ENCODE measurements around the gene GTF3C2. TPM values are rescaled to one million over a fixed set of nuclear protein-coding genes. Genes with fewer than 3 reads are reported as not detected.

Gene GTF3C2
- total and polyA plus RNA-seq, 9 of the 15 experiments (the other 6 are each of a cell fraction or from before 2014, with no cell fraction given), result 35.5 to 96.8 (median 53.0) TPM

DNA sequence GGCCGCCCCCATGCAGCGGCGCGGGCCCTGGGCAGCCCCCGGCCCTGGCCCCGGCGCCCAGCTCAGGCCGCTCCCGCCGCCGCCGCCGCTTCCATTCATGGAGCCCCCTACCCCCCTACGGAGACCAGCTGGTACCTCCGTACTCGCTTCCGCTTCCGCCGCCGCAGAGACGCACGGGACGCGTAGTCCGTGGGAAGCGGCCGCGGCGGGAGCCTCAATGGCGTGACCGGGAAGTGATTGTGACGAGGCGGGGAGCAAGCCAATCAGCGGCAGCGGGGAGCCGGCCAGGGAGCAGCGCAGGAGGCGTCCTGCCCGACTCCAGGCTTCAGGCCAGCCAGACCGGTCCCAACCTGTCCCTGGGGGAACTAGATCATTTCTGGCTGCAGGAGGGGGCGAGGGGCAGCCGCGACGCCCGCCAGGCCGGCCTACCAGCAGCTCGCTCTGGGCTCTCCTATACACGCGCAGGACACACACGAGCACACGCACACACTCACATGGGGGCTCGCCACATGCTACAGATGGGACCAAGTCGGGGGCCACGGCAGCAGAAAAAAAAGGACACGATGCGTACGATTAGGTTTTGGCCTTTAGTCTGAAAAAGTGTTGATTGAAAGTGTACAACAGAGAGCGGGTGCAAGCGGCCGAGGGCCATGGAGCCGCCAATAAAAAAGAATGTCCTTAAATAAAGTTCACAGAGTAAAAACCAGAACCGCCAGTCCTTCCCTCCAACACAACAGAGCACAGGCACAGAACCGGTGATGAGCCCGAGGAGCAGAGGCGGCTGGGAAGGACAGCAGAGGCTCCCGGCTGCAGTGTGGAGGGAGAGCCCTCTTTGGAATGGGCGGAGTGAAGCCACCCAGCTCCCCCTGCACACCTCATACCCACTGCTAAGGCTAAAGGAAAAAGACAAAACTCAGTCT is 24.3 kb upstream of the GTF3C2 start, which contains the start of gene ZNF513 (continued):
- TF ChIP-seq FOXP1 (CRISPR knock-in tag; IDR thresholded peaks at IDR 0.05) (no peak), HCFC1 (IDR thresholded peaks at IDR 0.05; ENCODE audit: low read depth, low read length) (peak; percentile 94), RAD51 (IDR thresholded peaks at IDR 0.05; ENCODE audit: borderline replicate concordance, low read depth) (no peak), ZNF785 (CRISPR knock-in tag; IDR thresholded peaks at IDR 0.05) (no peak), ZNF133 (CRISPR knock-in tag; IDR thresholded peaks at IDR 0.05) (no peak), ZNF124 (CRISPR knock-in tag; IDR thresholded peaks at IDR 0.05) (no peak), ZNF12 (CRISPR knock-in tag; IDR thresholded peaks at IDR 0.05) (no peak), ZNF445 (CRISPR knock-in tag; IDR thresholded peaks at IDR 0.05; ENCODE audit: low read depth) (0 out of 2 replicates have a peak, but pooled peaks have one; percentile 53), ADNP (tag; IDR thresholded peaks at IDR 0.05) (no peak), HMGN3 (IDR thresholded peaks at IDR 0.05; ENCODE audit: borderline replicate concordance, extremely low read depth, insufficient read length, low read depth, low read length) (peak; percentile 53), TCF7 (IDR thresholded peaks at IDR 0.05; ENCODE audit: borderline replicate concordance) (no peak), SMARCE1 (IDR thresholded peaks at IDR 0.05) (no peak), ZNF41 (CRISPR knock-in tag; conservative IDR thresholded peaks at IDR 0.05) (no peak), ZNF436 (CRISPR knock-in tag; IDR thresholded peaks at IDR 0.05) (no peak), ZNF316 (IDR thresholded peaks at IDR 0.05) (no peak), ZNF764 (CRISPR knock-in tag; IDR thresholded peaks at IDR 0.05; ENCODE audit: low read depth) (no peak), MXI1 (IDR thresholded peaks at IDR 0.05; ENCODE audit: low read depth, low read length) (0 out of 2 replicates have a peak, but pooled peaks have one; percentile 18), DNMT1 (IDR thresholded peaks at IDR 0.05) (no peak), SMARCB1 (IDR thresholded peaks at IDR 0.05; ENCODE audit: insufficient read length, low read depth) (no peak), ZNF217 (CRISPR knock-in tag; IDR thresholded peaks at IDR 0.05) (no peak), CSDE1 (IDR thresholded peaks at IDR 0.05) (no peak), ZNF695 (CRISPR knock-in tag; IDR thresholded peaks at IDR 0.05) (no peak), NFIC (IDR thresholded peaks at IDR 0.05) (peak; percentile 70)
- TF ChIP-seq, protein P1, sequence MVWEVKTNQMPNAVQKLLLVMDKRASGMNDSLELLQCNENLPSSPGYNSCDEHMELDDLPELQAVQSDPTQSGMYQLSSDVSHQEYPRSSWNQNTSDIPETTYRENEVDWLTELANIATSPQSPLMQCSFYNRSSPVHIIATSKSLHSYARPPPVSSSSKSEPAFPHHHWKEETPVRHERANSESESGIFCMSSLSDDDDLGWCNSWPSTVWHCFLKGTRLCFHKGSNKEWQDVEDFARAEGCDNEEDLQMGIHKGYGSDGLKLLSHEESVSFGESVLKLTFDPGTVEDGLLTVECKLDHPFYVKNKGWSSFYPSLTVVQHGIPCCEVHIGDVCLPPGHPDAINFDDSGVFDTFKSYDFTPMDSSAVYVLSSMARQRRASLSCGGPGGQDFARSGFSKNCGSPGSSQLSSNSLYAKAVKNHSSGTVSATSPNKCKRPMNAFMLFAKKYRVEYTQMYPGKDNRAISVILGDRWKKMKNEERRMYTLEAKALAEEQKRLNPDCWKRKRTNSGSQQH (CRISPR knock-in tag; IDR thresholded peaks at IDR 0.05), result 0 out of 2 replicates have a peak, but pooled peaks have one; percentile 59
- TF ChIP-seq, protein P2, sequence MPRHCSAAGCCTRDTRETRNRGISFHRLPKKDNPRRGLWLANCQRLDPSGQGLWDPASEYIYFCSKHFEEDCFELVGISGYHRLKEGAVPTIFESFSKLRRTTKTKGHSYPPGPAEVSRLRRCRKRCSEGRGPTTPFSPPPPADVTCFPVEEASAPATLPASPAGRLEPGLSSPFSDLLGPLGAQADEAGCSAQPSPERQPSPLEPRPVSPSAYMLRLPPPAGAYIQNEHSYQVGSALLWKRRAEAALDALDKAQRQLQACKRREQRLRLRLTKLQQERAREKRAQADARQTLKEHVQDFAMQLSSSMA (CRISPR knock-in tag; IDR thresholded peaks at IDR 0.05), result no peak
- TF ChIP-seq, protein P3, sequence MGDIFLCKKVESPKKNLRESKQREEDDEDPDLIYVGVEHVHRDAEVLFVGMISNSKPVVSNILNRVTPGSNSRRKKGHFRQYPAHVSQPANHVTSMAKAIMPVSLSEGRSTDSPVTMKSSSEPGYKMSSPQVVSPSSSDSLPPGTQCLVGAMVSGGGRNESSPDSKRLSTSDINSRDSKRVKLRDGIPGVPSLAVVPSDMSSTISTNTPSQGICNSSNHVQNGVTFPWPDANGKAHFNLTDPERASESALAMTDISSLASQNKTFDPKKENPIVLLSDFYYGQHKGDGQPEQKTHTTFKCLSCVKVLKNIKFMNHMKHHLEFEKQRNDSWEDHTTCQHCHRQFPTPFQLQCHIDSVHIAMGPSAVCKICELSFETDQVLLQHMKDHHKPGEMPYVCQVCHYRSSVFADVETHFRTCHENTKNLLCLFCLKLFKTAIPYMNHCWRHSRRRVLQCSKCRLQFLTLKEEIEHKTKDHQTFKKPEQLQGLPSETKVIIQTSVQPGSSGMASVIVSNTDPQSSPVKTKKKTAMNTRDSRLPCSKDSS (IDR thresholded peaks at IDR 0.05; ENCODE audit: low read depth, partially characterized antibody), result no peak
- TF ChIP-seq, protein P4, sequence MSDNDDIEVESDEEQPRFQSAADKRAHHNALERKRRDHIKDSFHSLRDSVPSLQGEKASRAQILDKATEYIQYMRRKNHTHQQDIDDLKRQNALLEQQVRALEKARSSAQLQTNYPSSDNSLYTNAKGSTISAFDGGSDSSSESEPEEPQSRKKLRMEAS (CRISPR knock-in tag; IDR thresholded peaks at IDR 0.05), result peak; percentile 69; the same call in 1 of the 2 replicates
